COLO668 (cell line): ENCODE data around the gene NRF1.

ENCODE experiments used
- DNase-seq: peaks from one replicate; lab custom pipeline; 2025; ENCODE audit not compliant: unreplicated experiment; lab: John Stamatoyannopoulos, UW

NRF1 gene

DNA sequence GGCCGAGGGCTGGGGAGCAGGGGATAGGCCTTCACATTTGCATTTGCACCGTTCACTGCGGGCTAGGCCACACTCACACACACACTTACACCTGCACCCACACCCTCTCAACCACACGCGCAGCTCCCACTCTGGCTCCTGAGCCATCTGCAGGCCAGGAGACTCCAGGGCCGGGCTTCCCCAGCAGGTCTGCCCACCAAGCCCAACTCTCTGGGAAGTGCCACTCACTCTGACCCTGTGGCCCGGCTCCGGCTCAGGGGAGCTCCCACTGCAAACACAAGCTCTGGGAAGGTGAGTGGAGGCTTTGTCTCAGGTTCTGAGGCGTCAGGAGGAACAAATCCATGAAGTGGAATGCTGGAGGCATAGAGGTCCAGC is 157.9 kb downstream of the NRF1 start:
- DNase-seq: no peak

DNA sequence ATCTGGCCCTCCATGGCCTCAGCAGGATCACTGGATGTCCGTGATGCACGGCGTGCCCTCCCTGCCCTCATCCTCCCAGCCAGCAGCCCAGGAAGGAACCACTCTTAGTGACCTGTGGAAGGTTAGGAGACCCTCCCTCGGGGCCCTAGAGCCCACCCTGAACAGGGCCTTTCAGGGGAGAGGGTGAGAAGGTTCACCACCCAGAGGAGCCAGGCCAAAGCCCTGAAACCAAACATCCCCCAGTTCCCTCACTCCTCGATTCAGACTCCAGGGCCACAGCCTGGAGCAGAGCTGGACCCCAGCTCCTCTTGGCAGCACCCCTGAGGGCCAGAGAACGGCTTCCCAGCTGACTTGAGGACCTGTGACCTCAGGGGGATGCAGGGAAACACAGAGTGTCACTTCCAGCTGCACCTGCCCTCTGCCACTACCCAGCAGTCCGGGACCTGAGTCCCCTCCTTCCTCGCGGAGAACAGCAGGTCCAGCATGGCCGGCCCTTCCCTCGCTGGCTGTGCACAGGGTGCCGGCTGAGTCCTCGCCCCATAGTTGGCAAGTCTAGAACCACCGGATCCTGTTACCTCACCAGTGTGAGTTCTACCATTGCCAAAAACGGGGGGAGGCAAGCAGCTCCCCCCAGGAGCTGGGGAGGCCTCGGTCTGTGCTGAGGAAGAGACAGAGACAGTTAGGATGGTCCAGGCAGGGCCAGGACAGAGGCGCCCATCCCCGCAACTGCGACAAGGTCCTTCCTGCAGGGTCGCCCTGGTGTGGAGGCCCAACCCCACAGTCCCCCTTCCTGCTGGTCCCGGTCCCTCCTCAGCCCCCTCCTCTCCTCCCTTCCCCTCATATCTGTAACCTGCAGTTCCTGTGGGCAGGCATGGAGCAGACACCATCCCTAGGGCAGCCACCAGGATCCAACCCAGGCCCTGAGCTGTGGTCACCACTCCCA is 158.6 kb downstream of the NRF1 start:
- no peak for DNase-seq

DNA sequence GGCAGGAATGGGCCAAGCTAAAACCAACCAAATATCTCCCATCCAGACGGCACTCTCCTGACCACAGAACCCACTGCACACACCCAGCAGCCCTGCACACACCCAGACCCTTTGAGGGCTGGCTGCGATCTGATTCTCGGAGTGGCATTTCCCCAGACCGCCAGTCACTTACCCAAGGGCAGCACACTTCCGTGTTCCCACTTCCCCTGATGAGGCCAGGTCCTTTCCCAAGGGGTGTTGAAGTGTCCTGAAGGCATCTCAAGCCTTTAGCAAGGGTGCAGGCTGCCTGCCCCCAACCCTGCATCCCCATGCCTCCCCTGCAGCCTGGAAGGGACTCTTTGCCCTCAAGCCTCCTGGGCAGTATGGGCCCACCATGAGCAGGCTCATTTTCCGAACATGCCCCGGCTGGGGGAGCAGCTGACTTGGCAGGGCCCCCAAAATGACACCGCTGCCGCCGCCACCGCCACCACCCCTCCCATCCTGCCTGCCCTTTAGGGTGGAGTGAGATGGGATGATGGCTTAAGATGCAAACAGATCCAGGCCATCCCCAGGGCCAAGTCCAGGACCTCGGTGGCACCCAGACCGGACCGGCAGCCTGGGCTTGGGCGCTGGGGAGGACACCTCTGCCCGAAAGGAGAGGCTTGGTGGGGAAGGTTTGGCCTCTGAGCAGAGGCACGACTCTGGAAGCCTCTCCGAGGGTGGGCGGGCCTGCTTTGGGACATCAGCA is 159.8 kb downstream of the NRF1 start:
- no peak for DNase-seq

DNA sequence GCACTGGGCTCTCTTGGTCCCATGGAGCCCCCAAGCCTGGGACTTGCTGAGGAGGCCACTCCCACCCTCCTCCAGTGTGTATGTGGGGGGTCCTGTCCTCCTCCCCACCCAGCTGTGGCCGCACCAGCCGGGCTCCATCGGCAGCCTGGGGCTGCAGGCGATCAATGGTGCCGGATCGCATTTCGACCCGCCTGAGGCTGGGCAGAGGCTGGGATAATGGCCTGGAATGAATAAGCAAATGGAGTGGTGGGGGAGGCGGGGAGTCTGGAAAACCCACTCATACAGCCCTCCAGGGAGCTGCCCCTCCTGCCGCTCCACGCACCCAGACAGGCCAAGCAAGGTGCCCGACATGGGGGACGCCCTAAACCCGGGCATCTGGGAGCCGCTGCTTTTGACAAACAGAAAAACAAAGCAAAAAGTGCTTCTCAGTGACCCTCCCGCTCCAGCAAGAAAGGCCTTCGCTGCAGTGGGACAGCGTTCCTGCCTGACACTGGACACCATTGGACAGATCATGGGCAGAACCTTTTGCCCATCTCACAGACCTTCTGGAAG is 160.5 kb downstream of the NRF1 start:
- DNase-seq: no peak

DNA sequence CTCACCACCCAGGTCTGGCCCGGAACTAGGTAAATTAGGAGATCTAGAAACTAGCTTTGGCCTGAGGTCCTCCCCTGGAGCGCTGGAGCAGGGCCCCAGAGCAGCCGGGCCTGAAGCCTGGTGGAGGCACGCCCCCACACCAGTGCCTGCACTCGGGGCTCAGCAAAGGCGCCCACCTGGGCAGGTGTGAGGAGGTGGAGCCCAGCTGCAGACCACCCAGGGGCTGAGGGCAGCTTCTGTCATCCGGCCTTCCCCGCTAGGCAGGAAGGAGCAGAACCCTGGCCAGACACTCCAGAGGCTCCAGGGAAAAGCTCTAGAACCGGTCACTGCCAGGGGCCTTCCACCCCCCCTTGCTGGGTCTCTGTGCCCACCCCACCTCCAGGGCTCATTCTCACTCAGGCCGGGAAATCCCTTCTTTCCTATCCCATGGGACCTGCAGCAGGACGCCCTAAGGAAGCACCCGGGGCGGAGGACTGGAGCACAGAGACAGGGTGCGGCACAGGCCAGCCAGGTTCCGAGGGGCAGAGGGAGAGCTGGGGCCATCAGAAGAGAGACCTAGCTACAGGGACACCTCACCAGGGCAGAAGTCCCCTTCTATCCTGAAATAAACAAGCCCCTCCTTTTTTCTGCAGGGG is 161.2 kb downstream of the NRF1 start:
- DNase-seq: no peak

DNA sequence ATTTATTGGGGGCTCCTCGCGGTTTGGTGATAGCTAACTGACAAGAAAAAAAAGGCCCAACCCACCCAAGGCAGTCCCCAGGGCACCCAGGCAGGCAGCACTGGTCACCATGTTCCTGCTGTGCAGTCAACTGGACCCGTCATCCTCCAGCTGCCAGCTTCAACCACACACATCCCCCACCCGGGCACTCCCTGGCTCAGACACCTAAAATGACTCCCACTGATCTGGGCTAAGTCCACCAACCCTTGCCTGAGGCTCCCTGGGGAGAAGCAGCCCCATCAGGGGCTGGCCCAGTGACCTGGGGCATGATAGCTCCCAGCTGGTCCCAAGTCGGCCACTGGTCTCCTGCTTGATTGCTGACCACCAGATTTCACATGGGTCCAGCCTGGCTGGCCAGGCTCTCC is 161.8 kb downstream of the NRF1 start:
- peak; percentile 26 for DNase-seq

DNA sequence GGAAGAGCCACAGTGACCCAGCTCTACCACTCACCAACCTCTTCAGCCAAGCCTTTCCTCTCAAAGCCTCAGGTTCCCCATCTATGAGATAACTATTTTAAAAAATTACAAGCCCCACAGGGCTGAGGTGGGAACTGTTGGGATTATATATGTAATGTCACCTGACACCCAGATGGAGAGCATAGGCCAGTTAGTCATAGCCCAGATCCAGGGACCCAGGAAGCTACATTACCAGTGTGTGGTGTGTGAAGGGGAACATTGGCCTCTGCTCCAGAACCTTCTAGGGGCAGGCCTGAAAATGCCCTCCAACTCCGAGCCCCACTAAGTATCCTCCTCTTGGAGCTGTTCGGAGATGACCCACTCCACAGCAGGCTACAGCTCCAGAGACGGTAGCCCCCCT is 162.4 kb downstream of the NRF1 start:
- peak; percentile 11 for DNase-seq

DNA sequence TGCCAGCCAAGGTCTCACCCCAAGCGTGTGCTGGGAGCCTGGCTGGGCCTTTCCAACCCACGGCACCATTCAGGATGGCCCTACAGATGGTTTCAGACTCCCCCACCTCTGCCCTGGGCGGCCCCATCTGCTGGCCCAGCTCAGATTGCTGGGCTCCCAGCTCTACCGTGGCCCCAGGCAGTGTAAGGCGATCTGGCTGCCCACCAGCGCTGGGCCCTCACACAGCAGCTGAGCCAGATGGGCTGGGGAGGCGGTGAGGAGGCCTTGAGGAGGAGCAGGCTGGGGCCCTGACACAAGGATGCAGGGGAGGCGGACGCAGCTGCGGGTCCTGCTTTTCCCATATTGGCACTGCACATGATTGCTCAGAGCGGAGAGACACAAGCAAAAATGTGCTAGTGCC is 162.8 kb downstream of the NRF1 start:
- DNase-seq: peak; percentile 48

DNA sequence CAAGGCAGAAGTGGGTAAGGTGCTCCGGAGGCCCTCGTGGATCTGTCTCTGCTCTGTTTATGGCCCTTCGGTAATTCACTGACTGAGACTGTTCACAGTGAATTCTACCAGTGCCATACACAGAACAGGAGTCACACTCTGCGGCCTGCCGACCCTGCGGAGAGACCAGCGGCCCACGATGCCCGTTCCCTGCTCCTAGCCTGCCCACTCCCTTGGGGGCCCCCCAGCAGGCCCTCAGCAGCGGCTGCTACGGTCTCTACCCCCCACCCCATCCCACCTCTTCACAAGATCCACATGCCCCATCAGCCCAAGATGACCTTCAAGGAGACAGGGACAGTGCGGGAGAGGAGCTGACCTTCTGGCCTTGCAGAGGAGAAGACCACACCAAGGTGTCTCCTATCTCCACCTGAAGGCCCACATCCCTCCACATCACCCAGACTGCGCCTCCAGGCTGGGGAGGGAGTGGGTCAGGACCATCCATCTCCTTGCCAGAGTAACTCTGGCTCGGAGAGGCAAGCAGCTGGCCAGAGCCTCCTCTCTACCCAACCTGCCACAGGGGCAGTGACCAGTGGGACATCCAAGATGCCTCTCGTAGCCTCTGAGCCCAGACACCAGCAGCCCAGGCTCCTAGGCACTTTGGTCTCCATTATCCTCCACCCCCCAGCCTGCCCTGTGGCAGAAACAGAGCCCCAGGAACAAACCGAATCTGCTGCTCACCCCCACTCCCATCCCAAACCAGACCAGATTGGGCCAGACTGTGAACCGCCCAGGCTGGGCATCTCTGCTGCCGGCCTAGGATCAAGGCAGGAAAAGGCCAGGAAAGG is 163.6 kb downstream of the NRF1 start:
- no peak for DNase-seq

DNA sequence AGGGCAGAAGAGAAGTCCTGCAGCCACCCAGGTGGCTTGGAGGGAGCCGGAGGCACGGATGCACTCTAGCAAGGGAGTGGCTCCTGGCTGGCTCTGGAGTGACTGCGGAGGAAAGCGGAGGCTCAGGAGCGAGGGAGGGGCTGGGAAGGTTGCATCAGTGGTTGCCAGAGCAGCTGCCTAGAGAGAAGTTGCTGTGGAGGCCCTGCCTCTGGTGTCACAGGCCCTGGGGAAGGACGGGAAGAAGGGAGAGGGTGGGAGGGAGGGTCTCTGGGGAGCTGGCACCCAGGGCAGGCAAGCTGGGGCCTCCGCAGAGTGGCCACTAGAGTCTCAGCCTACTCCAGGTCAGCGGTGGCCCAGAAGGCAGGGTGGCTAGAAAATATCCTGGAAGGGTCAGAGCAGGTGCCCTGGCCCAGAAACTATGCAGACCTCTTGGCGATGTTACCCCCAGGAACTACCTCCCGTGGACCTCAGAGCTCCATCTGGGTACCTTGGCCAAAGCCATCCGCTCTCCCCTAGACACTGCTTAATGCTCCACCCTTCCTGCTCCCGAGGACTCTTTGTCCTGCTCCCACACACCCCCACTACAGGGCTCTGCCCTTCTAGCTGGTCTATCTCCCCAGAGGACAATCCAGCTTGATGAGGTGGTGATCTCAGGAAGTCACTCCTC is 164.3 kb downstream of the NRF1 start:
- DNase-seq: no peak

DNA sequence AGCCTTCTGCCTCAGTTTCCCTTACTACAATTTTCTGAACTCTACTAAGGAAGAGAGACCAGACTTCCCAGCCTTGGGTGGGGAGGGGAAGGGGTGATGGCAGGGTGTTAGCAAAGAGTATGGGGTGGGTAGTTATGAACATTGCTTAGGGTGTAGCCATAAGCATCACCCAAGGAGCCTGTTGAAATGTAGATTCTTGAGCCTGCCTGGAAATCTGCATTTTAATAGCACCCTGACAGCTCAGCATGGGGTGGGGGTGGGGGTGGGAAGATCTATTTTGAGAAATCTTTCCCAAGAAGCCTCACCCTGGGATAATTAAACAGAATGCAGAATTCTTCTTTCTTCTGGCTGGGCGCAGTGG is 164.8 kb downstream of the NRF1 start:
- no peak for DNase-seq

DNA sequence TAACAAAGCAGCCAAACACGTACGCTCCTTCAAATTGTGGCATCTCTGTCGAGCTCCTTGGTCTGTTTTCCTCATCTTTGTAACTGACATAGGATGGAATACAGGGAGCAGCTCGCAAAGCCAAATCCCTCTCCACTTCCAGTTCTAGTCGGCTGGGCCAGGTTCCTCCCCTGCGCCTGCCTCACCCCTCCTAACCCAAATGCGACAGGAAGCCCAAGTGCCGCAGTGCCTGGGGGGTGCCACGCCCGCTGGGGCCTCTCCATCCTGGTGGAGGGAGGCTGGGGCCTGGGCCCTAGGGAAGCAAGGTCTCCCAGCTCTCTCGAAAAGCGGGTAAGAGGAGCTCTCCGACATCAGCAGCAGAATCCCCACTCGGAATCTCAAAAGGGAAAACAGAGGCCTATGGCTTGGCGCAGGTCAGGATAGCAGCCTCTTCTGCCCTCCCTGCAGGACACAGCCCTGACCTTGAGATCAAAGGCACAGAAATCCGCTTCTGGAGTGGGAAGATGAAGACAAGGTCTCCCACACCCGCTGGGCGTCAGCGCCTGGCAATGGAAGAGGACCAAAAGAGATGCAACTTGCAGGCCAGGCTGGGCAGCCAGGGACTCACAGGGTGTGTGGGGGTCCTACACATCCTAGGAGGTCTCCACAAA is 165.8 kb downstream of the NRF1 start:
- no peak for DNase-seq

DNA sequence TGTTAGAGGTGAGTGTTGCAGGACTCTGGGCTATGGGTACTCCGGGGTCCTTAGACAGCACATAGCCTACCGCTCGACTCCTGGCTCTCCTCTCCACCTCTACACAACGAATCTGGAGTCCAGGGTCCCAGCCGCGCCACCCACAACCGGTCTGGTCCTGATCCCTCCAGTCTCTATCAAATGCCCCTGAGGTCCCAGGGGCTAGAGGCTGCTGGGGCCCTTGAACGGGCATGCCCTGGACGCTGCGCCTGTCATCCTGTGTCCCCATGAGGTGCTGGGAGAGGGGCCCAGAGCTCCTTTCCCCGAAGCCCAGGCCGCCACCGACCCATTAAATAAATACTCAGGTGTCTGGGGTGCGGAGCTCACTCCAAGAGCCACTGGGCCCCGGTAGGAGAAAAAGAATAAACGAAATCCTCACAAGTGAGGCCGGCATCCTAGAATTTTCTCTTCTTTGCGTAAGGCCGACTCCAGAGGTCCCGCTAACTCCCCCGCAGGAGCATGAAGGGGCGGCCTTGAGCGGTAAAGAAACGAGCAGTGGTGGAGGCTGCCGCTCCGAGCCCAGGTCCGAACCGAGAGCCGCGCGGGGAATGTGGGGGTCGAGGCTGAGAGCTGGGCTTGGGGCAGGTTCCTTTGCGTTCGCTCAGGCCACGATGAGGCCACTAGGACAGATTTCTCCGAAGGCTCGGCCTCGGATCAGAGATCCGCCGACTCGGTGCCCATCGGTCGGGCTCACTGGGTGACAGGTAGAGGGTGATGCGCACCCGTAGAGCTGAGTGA is 166.7 kb downstream of the NRF1 start:
- DNase-seq: no peak

DNA sequence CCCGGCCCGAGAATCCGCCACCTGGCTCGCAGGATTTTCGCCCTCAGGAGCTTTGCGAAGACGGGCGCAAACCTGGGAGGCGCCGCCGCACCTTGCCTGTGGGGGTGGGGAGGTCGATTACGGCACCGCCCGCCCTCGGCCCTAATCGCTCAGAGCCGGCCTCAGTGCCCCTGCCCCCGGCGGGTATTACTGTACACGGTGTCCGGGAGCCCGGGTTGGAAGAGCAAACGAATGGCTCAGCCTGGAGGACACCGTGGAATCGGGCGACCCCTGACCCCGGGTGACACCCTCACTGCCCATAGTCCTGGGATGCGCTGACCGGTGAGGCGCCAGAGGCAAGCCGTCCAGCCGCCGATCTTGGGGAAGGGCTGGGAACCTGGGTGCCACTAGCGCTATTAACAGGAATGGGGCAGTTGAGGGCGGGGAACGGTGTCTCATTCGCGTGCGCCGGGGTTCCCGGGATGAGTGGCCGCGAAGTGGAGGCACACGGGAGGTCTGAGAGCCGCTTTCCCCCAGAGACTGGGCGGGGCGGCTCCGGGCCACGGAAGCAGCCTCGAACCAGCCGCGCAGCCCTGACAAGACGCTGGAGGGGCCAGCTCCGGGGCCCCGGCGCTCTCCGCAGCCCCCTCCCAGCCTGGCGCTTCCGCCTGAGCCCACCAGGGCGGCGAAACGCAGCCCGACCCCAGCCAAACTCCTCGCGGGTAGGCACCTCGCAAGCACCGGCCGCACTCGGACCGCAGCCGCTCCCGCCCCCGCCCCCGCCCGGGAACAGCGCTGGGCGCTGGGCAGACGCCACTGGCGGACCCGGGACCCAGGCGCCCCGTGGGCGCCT is 167.5 kb downstream of the NRF1 start:
- DNase-seq: peak; percentile 59

DNA sequence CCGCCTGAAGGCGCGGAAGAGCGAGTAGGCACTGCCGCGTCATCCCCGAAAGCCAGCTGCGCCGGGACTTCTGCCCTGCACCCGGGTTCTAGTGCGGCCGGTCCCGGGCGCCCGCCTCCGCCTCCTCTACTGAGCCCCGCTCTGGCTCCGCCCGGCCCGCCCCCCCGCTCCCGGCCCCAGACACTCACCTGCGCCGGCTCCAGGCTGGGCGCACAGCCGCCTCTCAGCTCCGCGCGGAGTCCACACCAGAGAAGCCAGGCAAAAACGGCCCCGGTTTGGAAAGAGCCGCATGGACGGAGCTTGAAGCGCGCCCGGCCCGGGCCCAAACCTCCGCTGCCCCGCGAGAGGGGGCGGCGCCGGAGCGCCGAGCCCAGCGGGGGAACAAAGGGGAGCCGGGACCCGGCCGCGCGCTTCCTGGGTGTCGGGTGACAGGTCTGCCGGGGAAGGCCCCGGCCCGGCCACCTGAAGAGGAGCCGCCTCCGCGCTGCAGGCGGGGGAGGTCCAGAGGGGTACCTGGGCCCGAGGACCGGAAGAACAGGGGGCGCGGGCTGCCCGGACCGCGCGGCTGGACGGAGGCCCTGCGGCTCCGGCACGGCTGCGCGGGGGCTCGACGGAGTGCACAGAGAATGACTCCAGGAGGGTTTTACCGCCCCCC is 168.2 kb downstream of the NRF1 start:
- DNase-seq: peak; percentile 96

DNA sequence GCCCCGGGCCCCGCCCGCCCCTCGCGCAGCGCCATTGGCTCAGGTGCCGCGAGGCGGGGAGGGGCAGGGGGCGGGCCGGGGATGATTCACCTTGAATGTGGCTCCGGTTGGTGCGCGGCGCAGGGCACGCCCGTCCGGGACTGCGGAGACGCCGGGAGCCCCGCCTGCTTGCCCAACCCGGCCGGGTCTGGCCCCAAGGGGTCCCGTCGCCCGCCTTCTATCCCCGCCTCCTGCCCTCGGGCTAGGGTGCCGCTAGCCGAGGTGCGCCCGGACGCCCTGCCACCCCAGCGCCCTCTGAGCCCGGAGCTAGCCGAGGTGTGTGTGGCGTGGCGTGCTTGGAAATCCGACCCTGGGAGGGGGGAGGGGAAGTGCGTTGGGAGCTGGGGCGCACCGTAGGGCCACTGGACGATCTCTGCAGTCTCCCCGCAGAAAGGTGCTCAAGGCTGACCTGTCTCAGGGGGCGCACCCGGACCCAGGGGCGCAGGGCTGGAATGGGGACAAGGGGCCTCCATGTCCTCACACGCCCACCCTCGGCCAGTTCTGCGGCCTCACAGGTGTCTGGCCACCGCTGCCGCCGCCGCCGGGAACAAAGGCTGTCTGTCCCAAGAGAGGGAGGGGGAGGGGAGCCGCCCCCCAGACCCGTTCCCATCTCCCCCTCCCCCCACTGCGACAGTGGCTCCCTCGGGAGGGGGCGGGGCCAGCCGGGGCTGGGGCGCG is 168.9 kb downstream of the NRF1 start:
- peak; percentile 96 for DNase-seq
